Measurements from ENCODE around the gene MYO5C. TPM values are rescaled to one million over a fixed set of nuclear protein-coding genes. Genes with fewer than 3 reads are reported as not detected.
A peak's percentile ranks its signal among the peaks of the same experiment; 100 is the strongest.

The MYO5C gene
- total and polyA plus RNA-seq, 2 donors from 2014 or later, result 4.6 to 41.6 TPM

DNA sequence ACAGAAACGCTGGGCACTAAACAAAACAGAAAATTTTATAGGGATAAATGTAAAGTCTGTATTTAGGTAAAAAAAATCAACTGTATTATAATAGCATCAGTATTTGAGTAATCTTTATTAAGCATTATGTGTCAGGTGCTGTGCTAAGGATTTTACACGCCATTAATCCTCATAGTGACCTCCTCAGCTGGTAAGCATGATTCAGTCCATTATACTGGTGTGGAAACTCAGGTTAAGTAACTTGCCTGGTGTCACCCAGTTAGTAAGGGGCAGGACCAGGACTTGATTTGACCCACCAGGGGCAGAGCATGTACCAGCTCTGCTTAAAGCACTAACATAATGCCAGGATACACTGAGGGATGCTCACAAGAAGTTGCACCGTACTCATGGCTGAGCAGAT, 4.8 kb downstream of the MYO5C start:
- H3K9ac ChIP-seq (ENCODE audit: low read length in 3 of 3), result no peak overlapping the region
- peaks cover 0 to 14% (median 4%) of the 10 kb centered on the region in 3 donors for H3K4me1 ChIP-seq (ENCODE audit: control insufficient read depth in 2 of 3, insufficient read depth in 2 of 3, low read depth in 1 of 3, low read length in 3 of 3)
- no peaks in the 10 kb centered on the region for H3K36me3 ChIP-seq (ENCODE audit: control insufficient read depth in 2 of 3, insufficient read depth in 3 of 3, low read length in 3 of 3)
- peak overlapping the region in 1 of 2 donors; percentile 41 for H3K27ac ChIP-seq (ENCODE audit: low read depth in 2 of 2, low read length in 2 of 2)
- no peak overlapping the region for H3K4me3 ChIP-seq (ENCODE audit: low read length in 3 of 3)
- TF ChIP-seq, protein P1, sequence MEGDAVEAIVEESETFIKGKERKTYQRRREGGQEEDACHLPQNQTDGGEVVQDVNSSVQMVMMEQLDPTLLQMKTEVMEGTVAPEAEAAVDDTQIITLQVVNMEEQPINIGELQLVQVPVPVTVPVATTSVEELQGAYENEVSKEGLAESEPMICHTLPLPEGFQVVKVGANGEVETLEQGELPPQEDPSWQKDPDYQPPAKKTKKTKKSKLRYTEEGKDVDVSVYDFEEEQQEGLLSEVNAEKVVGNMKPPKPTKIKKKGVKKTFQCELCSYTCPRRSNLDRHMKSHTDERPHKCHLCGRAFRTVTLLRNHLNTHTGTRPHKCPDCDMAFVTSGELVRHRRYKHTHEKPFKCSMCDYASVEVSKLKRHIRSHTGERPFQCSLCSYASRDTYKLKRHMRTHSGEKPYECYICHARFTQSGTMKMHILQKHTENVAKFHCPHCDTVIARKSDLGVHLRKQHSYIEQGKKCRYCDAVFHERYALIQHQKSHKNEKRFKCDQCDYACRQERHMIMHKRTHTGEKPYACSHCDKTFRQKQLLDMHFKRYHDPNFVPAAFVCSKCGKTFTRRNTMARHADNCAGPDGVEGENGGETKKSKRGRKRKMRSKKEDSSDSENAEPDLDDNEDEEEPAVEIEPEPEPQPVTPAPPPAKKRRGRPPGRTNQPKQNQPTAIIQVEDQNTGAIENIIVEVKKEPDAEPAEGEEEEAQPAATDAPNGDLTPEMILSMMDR (IDR thresholded peaks at IDR 0.05; ENCODE audit: borderline replicate concordance, extremely low read depth, insufficient read depth), result no peak
- no peak for DNase-seq
- H3K9me3 ChIP-seq (ENCODE audit: control insufficient read depth in 2 of 3, insufficient read depth in 1 of 3, low read length in 3 of 3), result no peaks in the 10 kb centered on the region
- intact Hi-C loops (cut with DNase I), result no loop called here
- H3K27me3 ChIP-seq (ENCODE audit: control insufficient read depth, insufficient read depth, low read length), result no peaks in the 10 kb centered on the region
- FAIRE-seq, result no peak

DNA sequence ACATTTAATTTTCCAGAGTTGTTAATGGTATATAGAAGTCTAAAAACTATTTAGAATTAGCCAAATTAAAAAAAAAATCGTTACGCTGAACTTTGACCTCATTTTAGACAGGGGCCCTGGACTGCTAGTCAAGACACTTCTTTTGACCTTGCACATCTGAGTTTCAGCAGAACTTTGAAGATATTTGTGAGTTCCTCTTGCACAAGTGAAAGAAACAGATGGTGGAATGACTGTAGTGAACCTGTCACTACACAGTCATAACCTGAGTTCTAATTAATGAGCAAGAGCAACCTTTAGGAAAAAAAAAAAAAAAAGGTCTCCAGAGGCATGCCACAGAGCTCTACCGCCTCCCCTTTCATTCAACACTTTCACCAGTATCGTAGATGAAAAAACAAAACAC, 5.3 kb downstream of the MYO5C start:
- Histone ChIP-seq H3K36me3 (ENCODE audit: control insufficient read depth in 2 of 3, insufficient read depth in 3 of 3, low read length in 3 of 3) (no peaks in the 10 kb centered on the region), H3K9ac (ENCODE audit: low read length in 3 of 3) (no peak overlapping the region), H3K27me3 (ENCODE audit: control insufficient read depth, insufficient read depth, low read length) (no peaks in the 10 kb centered on the region), H3K27ac (ENCODE audit: low read depth in 2 of 2, low read length in 2 of 2) (no peak overlapping the region), H3K4me3 (ENCODE audit: low read length in 3 of 3) (no peak overlapping the region), H3K4me1 (ENCODE audit: control insufficient read depth in 2 of 3, insufficient read depth in 2 of 3, low read depth in 1 of 3, low read length in 3 of 3) (peaks cover 0 to 14% (median 4%) of the 10 kb centered on the region in 3 donors), H3K9me3 (ENCODE audit: control insufficient read depth in 2 of 3, insufficient read depth in 1 of 3, low read length in 3 of 3) (no peaks in the 10 kb centered on the region)
- DNase-seq (no peak), FAIRE-seq (no peak)
- intact Hi-C loops (cut with DNase I), result no loop called here
- TF ChIP-seq, protein P1 (IDR thresholded peaks at IDR 0.05; ENCODE audit: borderline replicate concordance, extremely low read depth, insufficient read depth), result no peak

DNA sequence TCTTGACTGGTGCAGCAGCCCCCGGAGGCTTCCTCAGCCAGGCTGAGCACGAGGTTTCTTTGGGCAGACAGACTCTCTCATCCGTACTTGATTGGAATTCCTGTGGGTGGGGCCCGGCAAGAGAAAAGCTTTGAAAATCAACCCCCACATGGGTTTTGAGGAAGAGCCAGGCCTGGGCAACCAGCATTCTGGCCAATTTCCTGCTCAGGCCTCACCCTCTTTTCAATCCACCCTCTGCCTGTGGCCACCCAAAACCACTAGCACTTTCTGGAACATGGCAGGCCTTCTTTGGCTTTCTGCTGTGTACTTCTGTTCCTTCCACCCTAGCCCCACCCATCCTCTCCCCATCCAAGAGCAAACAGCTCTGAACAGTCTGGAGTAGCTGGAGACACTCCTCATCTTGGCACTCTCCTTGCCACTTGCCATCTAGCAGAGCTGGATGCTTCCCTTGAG, 5.9 kb downstream of the MYO5C start:
- H3K27me3 ChIP-seq (ENCODE audit: control insufficient read depth, insufficient read depth, low read length), result no peaks in the 10 kb centered on the region
- H3K9me3 ChIP-seq (ENCODE audit: control insufficient read depth in 2 of 3, insufficient read depth in 1 of 3, low read length in 3 of 3), result no peaks in the 10 kb centered on the region
- H3K36me3 ChIP-seq (ENCODE audit: control insufficient read depth in 2 of 3, insufficient read depth in 3 of 3, low read length in 3 of 3), result no peaks in the 10 kb centered on the region
- intact Hi-C loops (cut with DNase I), result no loop called here
- TF ChIP-seq, protein P1 (IDR thresholded peaks at IDR 0.05; ENCODE audit: borderline replicate concordance, extremely low read depth, insufficient read depth), result no peak
- H3K9ac ChIP-seq (ENCODE audit: low read length in 3 of 3), result no peak overlapping the region
- H3K4me3 ChIP-seq (ENCODE audit: low read length in 3 of 3), result no peak overlapping the region
- DNase-seq (peak; percentile 31 to 69 (median 57)), FAIRE-seq (no peak)
- H3K27ac ChIP-seq (ENCODE audit: low read depth in 2 of 2, low read length in 2 of 2), result peak overlapping the region; percentile 5 to 47
- H3K4me1 ChIP-seq (ENCODE audit: control insufficient read depth in 2 of 3, insufficient read depth in 2 of 3, low read depth in 1 of 3, low read length in 3 of 3), result peaks cover 0 to 10% (median 4%) of the 10 kb centered on the region in 3 donors

DNA sequence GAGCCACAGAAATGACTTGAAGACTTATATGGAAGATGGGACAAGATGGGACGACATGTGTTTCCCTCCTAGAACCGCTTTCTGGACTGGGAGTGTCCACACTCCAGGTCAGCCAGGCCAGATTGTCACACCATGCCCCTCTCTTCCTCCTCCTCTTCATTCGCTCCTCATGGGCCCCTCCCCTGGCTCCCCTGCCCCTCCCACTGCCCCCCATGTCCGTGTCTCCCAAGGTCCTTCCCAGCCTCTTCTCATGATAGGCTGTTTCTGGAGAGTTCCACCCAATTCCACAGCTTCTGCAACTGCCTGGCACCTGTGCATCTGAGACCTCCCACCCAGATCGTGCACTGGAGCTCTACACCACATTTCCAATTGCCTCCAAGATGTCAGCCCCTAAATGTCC, 6.6 kb downstream of the MYO5C start:
- intact Hi-C loops (cut with DNase I), result no loop called here
- peaks cover 0 to 9% (median 4%) of the 10 kb centered on the region in 3 donors for H3K4me1 ChIP-seq (ENCODE audit: control insufficient read depth in 2 of 3, insufficient read depth in 2 of 3, low read depth in 1 of 3, low read length in 3 of 3)

More for the DNA sequence above, 6.6 kb downstream of the MYO5C start:
- H3K36me3 ChIP-seq (ENCODE audit: control insufficient read depth in 2 of 3, insufficient read depth in 3 of 3, low read length in 3 of 3), result no peaks in the 10 kb centered on the region
- TF ChIP-seq, protein P1 (IDR thresholded peaks at IDR 0.05; ENCODE audit: borderline replicate concordance, extremely low read depth, insufficient read depth), result no peak
- no peaks in the 10 kb centered on the region for H3K27me3 ChIP-seq (ENCODE audit: control insufficient read depth, insufficient read depth, low read length)
- no peak for FAIRE-seq
- H3K4me3 ChIP-seq (ENCODE audit: low read length in 3 of 3), result no peak overlapping the region
- DNase-seq, result no peak
- peak overlapping the region; percentile 28 to 55 for H3K27ac ChIP-seq (ENCODE audit: low read depth in 2 of 2, low read length in 2 of 2)
- H3K9me3 ChIP-seq (ENCODE audit: control insufficient read depth in 2 of 3, insufficient read depth in 1 of 3, low read length in 3 of 3), result no peaks in the 10 kb centered on the region
- H3K9ac ChIP-seq (ENCODE audit: low read length in 3 of 3), result no peak overlapping the region
